MM.1S (cell line): Measurements from ENCODE around the gene PACRG.

ENCODE experiments used
- EZH2phosphoT487 ChIP-seq: fragments of 300-600 bp; sonication (generic); IDR thresholded peaks from 2 replicates; pipeline ENCODE4 v1.6.1; 2018; ENCODE audit warnings: antibody characterized with exemption, low read length
- TF ChIP-seq, protein P1 (sequence below): fragments of 300-600 bp; sonication (generic); IDR thresholded peaks from 2 replicates; pipeline ENCODE4 v1.5.1; 2016; ENCODE audit warnings: antibody characterized with exemption, low read length, mixed read lengths

GRCh38 chr6:163136681-163137397 is 409.1 kb downstream of the PACRG start:
- TF ChIP-seq, protein P1, sequence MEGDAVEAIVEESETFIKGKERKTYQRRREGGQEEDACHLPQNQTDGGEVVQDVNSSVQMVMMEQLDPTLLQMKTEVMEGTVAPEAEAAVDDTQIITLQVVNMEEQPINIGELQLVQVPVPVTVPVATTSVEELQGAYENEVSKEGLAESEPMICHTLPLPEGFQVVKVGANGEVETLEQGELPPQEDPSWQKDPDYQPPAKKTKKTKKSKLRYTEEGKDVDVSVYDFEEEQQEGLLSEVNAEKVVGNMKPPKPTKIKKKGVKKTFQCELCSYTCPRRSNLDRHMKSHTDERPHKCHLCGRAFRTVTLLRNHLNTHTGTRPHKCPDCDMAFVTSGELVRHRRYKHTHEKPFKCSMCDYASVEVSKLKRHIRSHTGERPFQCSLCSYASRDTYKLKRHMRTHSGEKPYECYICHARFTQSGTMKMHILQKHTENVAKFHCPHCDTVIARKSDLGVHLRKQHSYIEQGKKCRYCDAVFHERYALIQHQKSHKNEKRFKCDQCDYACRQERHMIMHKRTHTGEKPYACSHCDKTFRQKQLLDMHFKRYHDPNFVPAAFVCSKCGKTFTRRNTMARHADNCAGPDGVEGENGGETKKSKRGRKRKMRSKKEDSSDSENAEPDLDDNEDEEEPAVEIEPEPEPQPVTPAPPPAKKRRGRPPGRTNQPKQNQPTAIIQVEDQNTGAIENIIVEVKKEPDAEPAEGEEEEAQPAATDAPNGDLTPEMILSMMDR, result no peak
- no peak for TF ChIP-seq EZH2phosphoT487
